NCI-H146 (cell line): ENCODE results near the gene CDK3.

Experiments used
- DNase-seq: peaks from one replicate; lab custom pipeline; 2025; lab: John Stamatoyannopoulos, UW

Gene CDK3

DNA sequence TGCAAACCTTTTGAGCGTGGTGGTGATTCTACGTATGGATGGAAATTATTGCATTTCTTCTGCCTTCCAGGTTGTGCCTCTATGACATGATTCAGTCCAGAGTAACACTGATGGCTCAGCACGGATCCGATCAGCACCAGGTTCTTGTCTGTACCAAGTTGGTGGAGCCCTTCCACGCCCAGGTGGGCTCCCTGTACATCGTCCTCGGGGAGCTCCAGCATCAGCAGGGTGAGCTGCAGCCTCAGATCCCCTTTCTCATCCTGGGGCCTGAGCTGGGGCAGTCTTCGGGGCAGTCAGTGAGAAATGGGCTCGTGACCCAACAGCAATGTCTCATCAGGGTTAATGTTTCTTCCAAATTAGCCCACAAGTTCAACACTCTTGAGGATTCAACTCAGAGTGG lies 9.3 kb upstream of the CDK3 start:
- DNase-seq, result no peak

GRCh38 chr17:75994802-75995370 lies 5.8 kb upstream of the CDK3 start:
- no peak for DNase-seq

GRCh38 chr17:75995385-75995925 lies 5.2 kb upstream of the CDK3 start:
- DNase-seq, result no peak

GRCh38 chr17:75996665-75997590 lies 3.7 kb upstream of the CDK3 start:
- DNase-seq, result no peak

DNA sequence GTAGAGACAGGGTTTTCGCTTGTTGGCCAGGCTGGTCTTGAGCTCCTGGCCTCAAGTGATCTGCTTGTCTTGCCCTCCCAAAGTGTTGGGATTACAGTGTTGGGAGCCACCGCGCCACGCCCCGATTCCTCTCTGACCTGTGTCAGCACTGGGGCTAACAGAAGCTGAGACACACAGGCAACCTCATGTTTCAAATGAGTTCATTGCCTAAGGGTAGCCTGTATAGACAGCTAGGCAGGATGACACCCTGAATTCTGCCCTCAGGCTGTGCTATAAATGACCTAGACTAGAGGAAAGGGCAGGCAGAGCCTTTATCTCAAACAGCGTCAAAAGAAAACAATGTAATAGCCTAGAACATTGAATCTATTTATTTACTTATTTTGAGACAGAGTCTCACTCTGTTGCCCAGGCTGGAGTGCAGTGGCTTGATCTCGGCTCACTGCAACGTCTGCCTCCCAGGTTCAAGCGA lies 2.3 kb upstream of the CDK3 start:
- DNase-seq, result peak; percentile 76

GRCh38 chr17:76000016-76000754 lies 470 bp upstream of the CDK3 start:
- no peak for DNase-seq

DNA sequence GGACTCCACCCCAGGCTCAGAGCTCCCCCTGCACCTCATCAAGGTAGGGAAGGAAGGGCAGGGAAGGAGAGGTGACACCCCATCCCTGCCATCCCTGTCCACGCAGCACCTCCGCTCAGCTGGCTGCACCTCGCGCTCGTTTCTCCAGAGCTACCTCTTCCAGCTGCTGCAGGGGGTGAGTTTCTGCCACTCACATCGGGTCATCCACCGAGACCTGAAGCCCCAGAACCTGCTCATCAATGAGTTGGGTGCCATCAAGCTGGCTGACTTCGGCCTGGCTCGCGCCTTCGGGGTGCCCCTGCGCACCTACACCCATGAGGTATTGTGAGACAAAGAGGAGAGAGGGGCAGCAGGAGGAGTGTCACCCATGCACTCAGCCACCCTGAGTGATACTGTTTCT lies 1.4 kb downstream of the CDK3 start:
- DNase-seq, result no peak

- DNase-seq, result no peak
Measured at GRCh38 chr17:76003915-76004314, 3.3 kb downstream of the CDK3 start.

- DNase-seq, result no peak
Measured at GRCh38 chr17:76004750-76005262, 4.2 kb downstream of the CDK3 start.

- peak; percentile 56 for DNase-seq
Measured at GRCh38 chr17:76005263-76006149, 4.9 kb downstream of the CDK3 start.

DNA sequence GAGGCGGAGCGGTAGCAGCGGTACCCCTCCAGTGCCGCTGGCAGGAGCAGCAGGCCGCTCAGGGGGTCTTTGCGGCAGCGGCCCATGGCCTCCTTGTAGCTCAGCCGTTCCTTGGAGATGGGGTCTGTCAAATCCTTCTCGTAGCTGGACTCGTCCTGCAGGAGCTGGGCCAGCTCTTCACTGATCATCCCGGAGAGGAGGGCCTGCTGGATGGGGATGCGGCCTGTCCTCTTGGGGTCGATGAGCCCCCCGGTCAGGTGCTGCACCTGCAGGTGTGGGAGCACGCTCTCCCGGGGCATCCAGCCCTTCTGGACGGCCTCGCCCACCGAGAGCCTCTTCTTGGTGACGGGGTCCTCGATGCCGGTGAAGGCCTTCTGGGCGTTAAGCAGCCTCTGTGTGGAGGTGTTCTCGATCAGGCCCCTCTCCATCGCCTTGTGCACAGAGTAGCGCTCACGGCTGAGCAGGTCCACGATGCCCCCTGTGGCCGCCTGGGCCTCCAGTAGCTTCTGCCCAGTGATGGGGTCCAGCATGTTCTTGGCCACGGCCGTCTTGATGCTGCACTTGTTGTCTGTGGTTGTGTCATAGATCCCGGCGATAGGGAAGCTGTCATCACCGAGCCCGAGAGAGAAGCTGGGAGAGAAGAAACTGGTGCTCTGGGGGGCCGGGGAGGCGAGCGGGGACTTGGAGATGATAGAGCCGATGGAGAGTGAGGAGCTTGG lies 6.6 kb downstream of the CDK3 start:
- DNase-seq, result no peak

DNA sequence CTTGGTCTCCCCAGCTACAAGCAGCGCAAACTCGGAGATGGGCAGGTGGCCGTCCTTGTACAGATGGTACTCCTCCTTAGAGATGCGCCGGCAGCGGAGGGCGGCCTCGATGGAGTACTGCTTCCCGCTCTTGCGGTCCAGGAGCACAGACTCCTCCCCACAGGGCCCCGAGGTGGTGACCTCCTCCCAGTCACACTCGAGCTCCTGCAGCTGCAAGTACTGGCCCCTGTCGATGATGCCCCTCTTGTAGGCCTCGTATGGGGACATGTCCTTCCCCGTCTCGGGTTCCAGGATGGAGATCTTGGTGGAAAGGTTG lies 7.2 kb downstream of the CDK3 start:
- DNase-seq, result no peak

DNA sequence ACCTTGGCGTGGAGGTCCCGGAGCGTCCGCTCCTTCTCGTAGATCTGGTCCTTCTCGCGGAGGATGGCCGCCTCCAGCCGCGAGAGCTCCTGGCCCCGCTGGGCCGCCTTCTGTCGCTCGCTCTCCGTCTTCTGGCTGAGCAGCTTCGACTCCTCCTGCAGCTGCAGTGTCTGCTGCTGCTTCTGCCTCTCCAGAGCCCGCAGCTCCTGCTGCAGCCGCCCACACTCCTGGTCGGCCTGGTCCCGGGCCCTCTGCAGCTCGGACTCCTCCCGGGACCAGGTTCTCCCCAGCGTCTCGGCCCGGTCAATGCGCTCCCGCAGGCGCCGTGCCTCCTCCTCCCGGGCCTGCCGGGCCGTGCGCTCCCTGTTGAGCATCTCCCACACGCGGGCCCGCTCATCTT lies 7.6 kb downstream of the CDK3 start:
- no peak for DNase-seq

- no peak for DNase-seq
Measured at GRCh38 chr17:76008630-76009425, 8.2 kb downstream of the CDK3 start.

DNA sequence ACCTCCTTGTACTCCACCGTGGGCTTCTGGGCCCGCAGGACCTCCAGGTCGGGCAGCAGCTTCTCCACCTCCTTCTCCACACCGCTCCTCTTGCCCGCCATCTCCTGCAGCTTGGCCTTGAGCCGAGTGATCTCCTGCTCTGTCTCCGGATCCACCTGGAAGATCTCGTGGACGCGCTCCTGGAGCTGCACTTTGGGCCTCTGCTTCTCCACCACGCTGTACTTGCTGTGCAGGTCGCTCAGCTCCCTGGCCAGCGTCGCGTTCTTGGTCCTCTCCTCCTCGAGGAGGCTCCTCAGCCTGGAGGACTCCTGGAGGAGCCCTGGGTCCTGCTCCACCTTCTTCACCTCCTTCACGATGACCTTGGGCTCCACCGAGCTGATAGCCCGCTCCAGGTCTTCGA lies 8.8 kb downstream of the CDK3 start:
- DNase-seq, result no peak

DNA sequence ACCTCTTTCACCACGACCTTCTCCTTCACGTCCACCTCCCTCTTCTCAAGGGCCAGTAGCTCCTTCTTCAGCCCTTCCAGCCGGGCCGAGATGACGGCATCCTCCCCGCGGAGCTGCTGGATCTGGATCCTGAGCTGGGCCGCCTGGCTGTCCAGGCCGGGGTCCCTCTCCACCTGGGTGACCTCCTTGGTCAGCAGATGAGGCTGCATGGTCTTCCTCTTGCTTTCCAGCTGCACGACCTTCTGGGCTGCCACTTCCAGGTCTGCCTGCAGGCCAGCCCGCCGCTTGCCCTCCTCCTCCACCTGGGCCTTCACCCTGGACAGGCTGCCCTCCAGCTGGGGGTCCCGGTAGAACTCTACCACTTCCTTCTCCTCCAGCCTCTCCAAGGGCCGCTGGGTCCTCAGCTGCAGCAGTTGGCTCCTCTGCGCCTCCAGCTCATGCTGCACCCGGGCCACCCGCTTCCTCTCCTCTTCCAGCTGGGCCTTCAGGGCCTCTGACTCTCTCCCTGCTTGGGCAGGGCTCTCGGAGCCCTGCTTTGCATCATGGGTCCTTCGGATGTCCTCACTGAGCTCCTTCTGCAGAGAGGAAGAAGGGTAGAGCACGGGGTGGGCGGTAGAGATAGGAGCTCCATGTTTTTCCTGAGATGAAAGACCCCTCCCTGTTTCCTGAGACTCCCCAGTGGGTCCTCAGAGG lies 9.5 kb downstream of the CDK3 start:
- DNase-seq, result no peak

DNA sequence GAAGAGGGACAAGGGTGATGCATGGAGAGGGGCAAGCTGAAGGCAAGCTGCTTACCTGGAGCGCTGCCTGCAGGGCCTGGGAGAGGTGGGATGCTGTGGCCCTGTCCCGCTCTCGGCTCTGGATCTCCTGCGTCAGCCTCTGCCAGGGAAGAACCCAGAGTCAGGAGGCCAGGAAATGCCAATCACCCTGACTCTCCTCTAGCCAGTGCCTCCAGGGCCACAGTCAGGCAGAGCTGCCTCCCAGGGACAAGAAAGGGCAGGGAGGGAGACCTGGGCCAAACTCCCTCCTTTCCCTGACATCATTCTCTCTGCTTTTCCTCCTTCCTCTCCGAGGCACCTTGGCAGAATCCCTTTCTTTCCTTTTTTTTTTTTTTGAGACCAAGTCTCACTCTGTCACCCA lies 11.3 kb downstream of the CDK3 start:
- no peak for DNase-seq

GRCh38 chr17:76013377-76013932 lies 12.8 kb downstream of the CDK3 start:
- DNase-seq, result no peak
